ENCODE results near the gene MAFB. TPM values are rescaled to one million over a fixed set of nuclear protein-coding genes. Genes with fewer than 3 reads are reported as not detected.

Gene MAFB
- polyA plus RNA-seq, 4 donors = 133 to 178 (median 143) TPM

- DNase-seq (ENCODE audit: low read depth in 4 of 4, low spot score in 3 of 4) = no peak
These were observed 24.8 kb downstream of the MAFB start for GRCh38 chr20:40663991-40664880.

- no peak for DNase-seq (ENCODE audit: low read depth in 4 of 4, low spot score in 3 of 4)
These were observed 25.7 kb downstream of the MAFB start for GRCh38 chr20:40663304-40663790.

- DNase-seq (ENCODE audit: low read depth in 4 of 4, low spot score in 3 of 4) = no peak
These were observed 29.5 kb downstream of the MAFB start for GRCh38 chr20:40659567-40659966.

- DNase-seq (ENCODE audit: low read depth in 4 of 4, low spot score in 3 of 4) = no peak
These were observed 30.5 kb downstream of the MAFB start for GRCh38 chr20:40658509-40658908.

- no peak for DNase-seq (ENCODE audit: low read depth in 4 of 4, low spot score in 3 of 4)
These were observed 31.5 kb downstream of the MAFB start for GRCh38 chr20:40657526-40657925.

- DNase-seq (ENCODE audit: low read depth in 4 of 4, low spot score in 3 of 4) = no peak
These were observed 33.6 kb downstream of the MAFB start for GRCh38 chr20:40655451-40655850.

GRCh38 chr20:40654876-40655275 is 34.2 kb downstream of the MAFB start:
- DNase-seq (ENCODE audit: low read depth in 4 of 4, low spot score in 3 of 4) = no peak

- no peak for DNase-seq (ENCODE audit: low read depth in 4 of 4, low spot score in 3 of 4)
These were observed 36.5 kb downstream of the MAFB start for GRCh38 chr20:40652441-40652987.

GRCh38 chr20:40651151-40651550 is 37.9 kb downstream of the MAFB start:
- no peak for DNase-seq (ENCODE audit: low read depth in 4 of 4, low spot score in 3 of 4)

GRCh38 chr20:40650707-40651106 is 38.3 kb downstream of the MAFB start:
- DNase-seq (ENCODE audit: low read depth in 4 of 4, low spot score in 3 of 4) = no peak

GRCh38 chr20:40648210-40649072 is 40.6 kb downstream of the MAFB start:
- no peak for DNase-seq (ENCODE audit: low read depth in 4 of 4, low spot score in 3 of 4)

- no peak for DNase-seq (ENCODE audit: low read depth in 4 of 4, low spot score in 3 of 4)
These were observed 42.2 kb downstream of the MAFB start for GRCh38 chr20:40646813-40647212.

- no peak for DNase-seq (ENCODE audit: low read depth in 4 of 4, low spot score in 3 of 4)
These were observed 42.7 kb downstream of the MAFB start for GRCh38 chr20:40646361-40646760.

GRCh38 chr20:40644863-40645262 is 44.2 kb downstream of the MAFB start:
- no peak for DNase-seq (ENCODE audit: low read depth in 4 of 4, low spot score in 3 of 4)

GRCh38 chr20:40643891-40644290 is 45.1 kb downstream of the MAFB start:
- DNase-seq (ENCODE audit: low read depth in 4 of 4, low spot score in 3 of 4) = no peak

GRCh38 chr20:40641809-40642208 is 47.2 kb downstream of the MAFB start:
- DNase-seq (ENCODE audit: low read depth in 4 of 4, low spot score in 3 of 4) = no peak

GRCh38 chr20:40641202-40641601 is 47.8 kb downstream of the MAFB start:
- DNase-seq (ENCODE audit: low read depth in 4 of 4, low spot score in 3 of 4) = no peak

GRCh38 chr20:40640667-40641066 is 48.4 kb downstream of the MAFB start:
- no peak for DNase-seq (ENCODE audit: low read depth in 4 of 4, low spot score in 3 of 4)

- DNase-seq (ENCODE audit: low read depth in 4 of 4, low spot score in 3 of 4) = no peak
These were observed 49.2 kb downstream of the MAFB start for GRCh38 chr20:40639676-40640355.

- DNase-seq (ENCODE audit: low read depth in 4 of 4, low spot score in 3 of 4) = no peak
These were observed 49.9 kb downstream of the MAFB start for GRCh38 chr20:40639132-40639531.

GRCh38 chr20:40638414-40638813 is 50.6 kb downstream of the MAFB start:
- DNase-seq (ENCODE audit: low read depth in 4 of 4, low spot score in 3 of 4) = no peak

Measured in right renal pelvis (tissue), 4 donors.